ENCODE measurements around the gene PTPRN2. TPM values are rescaled to one million over a fixed set of nuclear protein-coding genes. Genes with fewer than 3 reads are reported as not detected.

PTPRN2 gene
- total and polyA plus RNA-seq, 2 donors (not counting 3 experiments of a cell fraction or from before 2014, with no cell fraction given): 0.62 to 0.88 TPM

GRCh38 chr7:158193446-158193845 is 394.2 kb downstream of the PTPRN2 start:
- no peaks in the 10 kb centered on the region for H3K4me1 ChIP-seq (ENCODE audit: control insufficient read depth, extremely low read depth, insufficient read depth, low read length)
- BruUV-seq (replicated peaks): no TSS peak
- TF ChIP-seq GATA2 (IDR thresholded peaks at IDR 0.05; ENCODE audit: insufficient read depth, insufficient read length, low read depth, low read length) (no peak), MAX (IDR thresholded peaks at IDR 0.05; ENCODE audit: insufficient read depth, insufficient read length) (no peak), JUN (IDR thresholded peaks at IDR 0.05; ENCODE audit: borderline replicate concordance, insufficient read depth, insufficient read length, low read depth) (no peak), EZH2 (IDR thresholded peaks at IDR 0.05; ENCODE audit: borderline replicate concordance, low read depth, low read length, severe bottlenecking) (no peak), POLR2A (IDR thresholded peaks at IDR 0.05; ENCODE audit: low read depth, low read length) (no peak), MYC (IDR thresholded peaks at IDR 0.05; ENCODE audit: low read depth, low read length) (no peak), POLR2AphosphoS5 (IDR thresholded peaks at IDR 0.05; ENCODE audit: insufficient read depth, low read depth, low read length) (no peak), FOS (IDR thresholded peaks at IDR 0.05; ENCODE audit: borderline replicate concordance, insufficient read depth, low read length) (no peak)
- TF ChIP-seq, protein P1, sequence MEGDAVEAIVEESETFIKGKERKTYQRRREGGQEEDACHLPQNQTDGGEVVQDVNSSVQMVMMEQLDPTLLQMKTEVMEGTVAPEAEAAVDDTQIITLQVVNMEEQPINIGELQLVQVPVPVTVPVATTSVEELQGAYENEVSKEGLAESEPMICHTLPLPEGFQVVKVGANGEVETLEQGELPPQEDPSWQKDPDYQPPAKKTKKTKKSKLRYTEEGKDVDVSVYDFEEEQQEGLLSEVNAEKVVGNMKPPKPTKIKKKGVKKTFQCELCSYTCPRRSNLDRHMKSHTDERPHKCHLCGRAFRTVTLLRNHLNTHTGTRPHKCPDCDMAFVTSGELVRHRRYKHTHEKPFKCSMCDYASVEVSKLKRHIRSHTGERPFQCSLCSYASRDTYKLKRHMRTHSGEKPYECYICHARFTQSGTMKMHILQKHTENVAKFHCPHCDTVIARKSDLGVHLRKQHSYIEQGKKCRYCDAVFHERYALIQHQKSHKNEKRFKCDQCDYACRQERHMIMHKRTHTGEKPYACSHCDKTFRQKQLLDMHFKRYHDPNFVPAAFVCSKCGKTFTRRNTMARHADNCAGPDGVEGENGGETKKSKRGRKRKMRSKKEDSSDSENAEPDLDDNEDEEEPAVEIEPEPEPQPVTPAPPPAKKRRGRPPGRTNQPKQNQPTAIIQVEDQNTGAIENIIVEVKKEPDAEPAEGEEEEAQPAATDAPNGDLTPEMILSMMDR (IDR thresholded peaks at IDR 0.05; ENCODE audit: extremely low read depth in 1 of 2, insufficient read depth in 1 of 2, low read depth in 1 of 2, low read length in 2 of 2): no peak
- H3K27ac ChIP-seq (ENCODE audit: insufficient read depth, low read depth, low read length): no peak overlapping the region
- H3K9ac ChIP-seq (replicated peaks; ENCODE audit: extremely low read depth, insufficient read depth, low read length): no peak overlapping the region
- no peak overlapping the region for H3K4me2 ChIP-seq (ENCODE audit: insufficient read depth, low read length)
- no peaks in the 10 kb centered on the region for H4K20me1 ChIP-seq (replicated peaks; ENCODE audit: control insufficient read depth, extremely low read depth, insufficient read depth, low read length)
- no peaks in the 10 kb centered on the region for H3K9me1 ChIP-seq (replicated peaks; ENCODE audit: control insufficient read depth, extremely low read depth, insufficient read depth, low read length)
- no peaks in the 10 kb centered on the region for H3K27me3 ChIP-seq (ENCODE audit: control insufficient read depth in 2 of 2, insufficient read depth in 2 of 2, low read length in 2 of 2)
- ChIA-PET CTCF (no interaction called here), POLR2A (no interaction called here)
- no peak overlapping the region for H2AFZ ChIP-seq (ENCODE audit: low read depth, low read length)
- intact Hi-C loops (cut with micrococcal nuclease): no loop called here
- dilution Hi-C loops (cut with MboI; ENCODE audit: extremely low pct_ligation_motif_present, low sequenced_read_pairs): no loop called here
- no peaks in the 10 kb centered on the region for H3K36me3 ChIP-seq (ENCODE audit: control insufficient read depth in 2 of 2, extremely low read depth in 1 of 2, insufficient read depth in 2 of 2, low read length in 2 of 2)
- no peak for FAIRE-seq
- no peak for DNase-seq (ENCODE audit: low read depth, low spot score)
- peaks cover 10% of the 10 kb centered on the region for H3K9me3 ChIP-seq (replicated peaks; ENCODE audit: control insufficient read depth, insufficient read depth, low read length)
- H3K79me2 ChIP-seq (ENCODE audit: control insufficient read depth, insufficient read depth, low read length): no peaks in the 10 kb centered on the region
- H3K4me3 ChIP-seq (replicated peaks in 1 of 3; ENCODE audit: insufficient read depth in 1 of 3, low read depth in 1 of 3, low read length in 3 of 3): no peak overlapping the region

Measured in endothelial cell of umbilical vein (primary cell).